Hepatic stellate cell (primary cell): Measurements from ENCODE around the gene MICU1.
"Not testable (repeated sequence)": the region's sequence is repeated elsewhere in the genome, so short reads cannot be mapped to it uniquely, and the experiment has no call there.

Source experiments
- DNase-seq: peaks from one replicate; pipeline ENCODE4 v3.0.0; 2011; ENCODE audit warnings: low spot score

Gene MICU1

DNA sequence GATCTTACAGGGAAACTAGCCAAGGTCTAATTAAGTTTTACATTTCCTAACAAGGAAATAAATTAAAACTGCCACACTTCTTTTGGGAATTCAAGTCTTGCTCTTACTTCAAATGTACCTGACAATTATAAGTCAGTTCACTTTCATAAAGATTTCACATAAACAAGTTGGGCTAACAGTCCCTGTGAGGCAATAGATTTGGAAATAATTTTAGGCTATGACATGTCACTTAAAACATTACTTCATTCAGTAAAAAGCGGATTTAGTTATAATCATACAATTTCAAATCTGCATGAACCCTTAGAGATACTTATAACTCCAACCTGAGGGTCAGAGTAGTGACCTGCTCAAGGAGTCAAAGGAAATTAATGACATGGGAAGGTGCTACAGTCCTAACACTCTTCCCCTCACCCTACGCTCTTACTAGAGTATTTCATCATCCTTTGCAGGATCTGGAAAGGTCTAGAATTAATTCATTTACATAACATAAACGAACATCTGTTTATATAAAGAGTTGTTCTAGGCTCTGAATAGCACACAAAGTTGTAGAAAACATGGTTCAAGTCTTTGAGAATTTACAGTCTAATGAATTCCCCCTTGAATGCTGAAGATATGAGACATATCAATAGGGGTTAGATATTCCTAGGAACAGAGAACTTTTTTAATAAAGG, 238.8 kb downstream of the MICU1 start:
- DNase-seq, result no peak

DNA sequence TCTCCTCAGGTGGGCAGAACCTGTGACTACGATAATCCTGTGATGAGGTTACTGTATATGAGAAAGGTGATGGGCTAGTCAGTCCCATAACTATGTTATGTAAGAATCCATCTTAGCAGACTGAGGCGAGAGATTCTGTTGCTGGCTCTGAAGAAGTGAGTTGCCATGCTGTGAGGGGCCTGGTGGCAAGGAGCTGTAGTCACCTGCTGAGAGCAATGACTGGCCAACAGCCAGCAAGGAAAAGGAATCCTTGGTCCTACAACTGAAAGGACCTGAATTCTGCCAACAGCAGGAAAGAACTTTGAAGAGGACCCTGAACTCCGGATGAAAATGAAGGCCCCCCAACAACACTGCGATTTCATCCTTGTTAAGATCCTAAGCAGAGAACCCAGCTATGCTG, 240.2 kb downstream of the MICU1 start:
- no peak for DNase-seq

DNA sequence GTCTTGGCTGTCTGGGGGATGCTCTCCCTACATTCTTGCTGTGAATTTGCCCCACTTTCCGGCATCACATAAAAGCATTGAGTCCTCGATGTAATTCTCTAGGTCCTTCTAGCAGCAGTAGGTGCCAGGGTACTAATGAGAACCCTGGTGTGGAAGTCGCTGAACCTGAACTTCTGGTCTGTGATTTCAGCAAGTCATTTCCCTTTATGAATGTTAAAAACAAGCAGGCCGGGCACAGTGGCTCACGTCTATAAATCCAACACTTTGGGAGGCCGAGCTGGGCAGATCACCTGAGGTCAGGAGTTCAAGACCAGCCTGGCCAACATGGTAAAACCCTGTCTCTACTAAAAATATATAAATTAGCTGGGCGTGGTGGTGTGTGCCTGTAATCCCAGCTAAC, 240.9 kb downstream of the MICU1 start:
- DNase-seq, result not testable (repeated sequence)

DNA sequence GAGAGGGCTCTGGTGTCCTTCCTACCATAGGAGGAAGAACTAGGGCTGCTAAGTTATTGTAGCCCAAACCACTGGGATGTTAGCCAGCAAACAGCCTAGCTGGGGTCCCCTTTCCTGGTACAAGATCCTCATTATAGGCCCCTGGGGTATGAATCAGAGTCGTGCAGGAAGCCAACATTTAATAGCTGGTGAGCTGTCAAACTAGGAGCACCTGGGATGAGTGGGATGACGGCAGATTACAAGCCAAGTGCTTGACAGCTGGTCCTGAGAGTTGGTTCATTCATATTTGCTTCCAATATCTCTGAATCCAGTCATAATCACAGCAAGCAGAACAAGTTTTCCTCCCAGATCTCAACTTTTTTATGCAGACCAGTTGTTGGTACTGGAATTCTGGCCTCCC, 246.1 kb downstream of the MICU1 start:
- no peak for DNase-seq

DNA sequence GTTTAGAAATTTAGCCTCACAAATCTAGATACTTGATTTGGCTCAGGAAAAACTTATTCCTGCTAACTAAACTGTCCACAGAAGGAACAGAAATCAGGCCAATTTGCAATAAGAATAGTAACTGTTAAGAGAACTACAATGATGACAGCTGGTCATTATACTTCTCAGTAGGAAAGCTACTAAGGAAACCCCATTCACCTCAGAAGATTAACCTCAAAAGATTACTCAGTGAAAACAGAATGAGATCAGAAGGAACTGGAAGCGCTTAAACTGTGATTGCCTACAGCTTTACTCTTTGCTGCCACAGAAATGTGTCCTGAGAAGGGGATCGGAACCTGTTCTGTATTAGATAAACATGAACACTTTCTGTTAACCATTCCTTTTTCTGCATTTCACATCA, 246.8 kb downstream of the MICU1 start:
- DNase-seq, result no peak

DNA sequence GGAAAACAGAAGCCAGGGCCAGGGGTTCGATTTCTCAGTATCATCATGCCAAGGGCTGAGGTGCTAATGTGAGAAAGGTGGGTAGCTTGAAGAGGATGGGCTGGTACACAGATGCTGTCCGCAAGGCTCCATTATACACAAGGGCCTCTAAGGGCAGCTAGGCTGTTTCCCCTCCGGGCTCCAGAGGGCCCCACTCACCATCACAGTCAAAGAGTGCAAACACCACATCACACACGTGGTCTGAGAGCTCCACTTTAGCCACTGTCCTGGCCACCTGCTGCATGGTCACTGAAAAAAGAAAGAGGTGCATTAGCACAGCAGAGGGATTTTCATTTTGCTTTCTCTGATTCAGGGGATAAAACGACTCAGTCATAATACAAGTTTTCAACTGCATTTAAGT, 250.3 kb downstream of the MICU1 start:
- DNase-seq, result no peak

DNA sequence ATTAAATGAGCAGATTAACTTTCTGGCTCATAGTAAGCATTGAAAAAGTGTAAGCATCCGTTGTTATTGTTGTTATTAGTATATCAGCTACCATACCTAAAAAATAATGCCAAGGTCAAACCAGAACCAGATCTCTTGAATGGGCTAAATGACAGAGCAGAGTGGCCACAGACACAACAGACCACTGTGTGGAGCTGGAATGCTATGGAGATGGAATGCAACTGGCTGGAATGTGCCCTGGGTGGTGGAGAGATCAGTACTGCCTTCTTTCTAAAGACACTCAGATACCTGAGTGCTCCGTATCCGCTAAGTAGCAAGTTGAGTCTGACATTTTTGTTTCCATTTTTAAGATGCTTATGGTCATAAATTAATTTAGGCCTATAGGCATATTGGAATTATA, 250.7 kb downstream of the MICU1 start:
- DNase-seq, result peak; percentile 24

DNA sequence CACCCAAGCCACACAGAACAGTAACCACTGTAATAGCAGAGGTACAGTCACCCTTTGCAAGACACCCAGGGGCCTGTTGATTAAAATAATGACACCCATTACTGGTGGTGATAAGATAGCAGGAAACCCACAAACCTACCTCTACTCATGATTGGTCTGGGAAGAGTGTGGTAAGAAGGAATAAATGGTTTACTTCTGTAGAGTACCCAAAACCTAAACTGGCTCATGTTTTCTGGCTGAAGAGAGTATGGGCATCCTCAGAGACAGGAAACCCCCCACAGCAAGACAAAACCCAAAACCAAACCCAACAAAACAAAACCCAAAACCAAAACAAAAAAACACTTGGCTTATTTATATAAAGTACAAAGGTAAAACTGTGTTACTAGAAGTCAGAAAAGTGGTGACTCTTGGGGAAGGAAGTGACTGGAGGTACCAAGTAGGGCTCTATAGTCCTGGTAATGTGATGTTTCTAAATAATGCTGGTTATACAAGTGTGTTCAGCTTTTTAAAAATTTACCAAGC, 255.6 kb downstream of the MICU1 start:
- DNase-seq, result no peak

DNA sequence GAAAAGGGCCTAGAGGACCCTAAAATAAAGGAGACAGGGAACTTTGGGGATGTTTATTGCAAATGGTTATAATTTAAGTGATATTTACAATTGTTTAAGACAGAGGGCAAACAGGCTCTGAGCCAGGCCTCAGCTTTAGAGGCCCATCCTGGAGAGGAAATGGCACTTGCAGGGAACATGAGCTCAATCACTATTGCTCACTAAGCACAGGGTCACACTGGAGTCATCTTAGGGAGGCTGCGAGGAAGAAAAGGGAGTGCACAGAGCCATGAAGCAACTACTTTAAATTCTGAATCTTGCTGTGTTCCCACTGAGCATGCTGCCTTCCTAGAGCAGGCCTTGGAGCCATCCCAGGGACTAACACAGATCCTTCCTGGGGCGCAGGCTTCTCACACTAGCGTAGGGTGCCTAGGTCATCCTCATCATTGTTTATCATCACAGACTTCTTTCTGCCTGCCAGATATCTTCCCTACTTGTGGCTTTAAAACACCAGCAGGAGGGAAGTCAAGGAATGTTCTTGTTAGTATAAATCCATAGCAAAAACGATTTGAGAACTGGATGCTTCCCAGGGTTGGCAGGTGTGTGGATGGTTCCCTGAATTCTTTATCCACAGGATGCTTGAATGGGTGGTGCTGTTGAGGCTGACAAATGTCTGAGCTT, 258.4 kb downstream of the MICU1 start:
- DNase-seq, result no peak

DNA sequence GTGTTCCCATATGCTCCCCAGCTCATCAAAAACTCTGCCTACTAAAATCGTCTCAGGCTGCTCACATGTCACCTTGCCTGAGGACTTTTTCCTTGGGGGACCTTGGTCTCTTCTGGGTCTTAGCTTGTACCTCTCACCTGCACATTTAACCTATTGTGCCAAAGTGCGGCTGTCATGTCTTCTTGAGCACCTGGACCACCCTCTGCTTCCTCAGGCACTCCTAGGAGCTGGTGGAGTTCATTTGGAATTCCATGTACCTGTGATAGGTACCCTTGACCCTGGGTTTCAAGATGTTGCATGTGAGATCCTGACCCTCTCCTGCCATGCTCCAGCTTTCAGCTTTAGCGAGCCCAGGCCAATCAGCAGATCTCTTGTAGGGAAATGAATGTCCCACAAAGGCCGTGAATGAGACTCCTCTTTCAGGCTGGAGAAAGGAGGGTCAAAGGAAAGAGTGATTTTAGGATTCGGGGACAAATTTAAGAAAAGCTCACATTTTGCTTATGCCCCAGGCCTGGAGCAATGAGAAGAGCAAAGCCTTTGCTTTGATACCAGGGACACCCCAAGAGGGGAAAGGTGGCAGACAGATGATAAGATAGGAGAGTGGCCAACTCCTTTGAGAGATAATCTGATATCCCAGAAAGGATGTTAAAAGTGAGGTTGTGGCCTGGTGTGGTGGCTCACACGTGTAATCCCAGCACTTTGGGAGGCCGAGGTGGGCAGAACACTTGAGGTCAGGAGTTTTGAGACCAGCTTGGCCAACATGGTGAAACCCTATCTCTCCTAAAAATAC, 260.6 kb downstream of the MICU1 start:
- no peak for DNase-seq

DNA sequence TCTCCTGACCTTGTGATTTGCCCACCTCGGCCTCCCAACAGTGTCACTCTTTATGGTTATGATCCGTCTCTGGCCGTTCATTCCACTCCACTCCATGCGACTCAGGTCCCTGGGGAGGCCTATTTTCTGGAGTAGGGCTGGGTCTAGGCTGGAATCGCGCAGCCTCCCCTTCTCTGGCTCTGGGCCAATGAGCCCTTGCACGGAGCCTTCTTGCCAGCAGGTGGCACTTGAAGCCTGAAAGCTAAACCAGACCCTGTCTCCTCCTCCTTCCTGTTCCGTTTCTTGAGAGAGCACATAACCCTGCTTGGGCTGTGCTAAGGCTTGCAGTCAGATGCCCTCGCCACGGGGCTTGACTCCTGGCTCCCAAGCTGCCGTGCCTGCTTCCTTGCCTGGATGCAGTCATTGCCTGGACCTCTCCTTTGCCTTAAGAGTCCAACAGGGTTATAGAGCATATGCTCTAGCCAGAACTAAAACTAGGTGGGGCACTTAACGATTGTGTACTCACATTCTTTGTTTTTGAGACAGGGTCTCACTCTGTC, 261.6 kb downstream of the MICU1 start:
- DNase-seq, result peak; percentile 86

DNA sequence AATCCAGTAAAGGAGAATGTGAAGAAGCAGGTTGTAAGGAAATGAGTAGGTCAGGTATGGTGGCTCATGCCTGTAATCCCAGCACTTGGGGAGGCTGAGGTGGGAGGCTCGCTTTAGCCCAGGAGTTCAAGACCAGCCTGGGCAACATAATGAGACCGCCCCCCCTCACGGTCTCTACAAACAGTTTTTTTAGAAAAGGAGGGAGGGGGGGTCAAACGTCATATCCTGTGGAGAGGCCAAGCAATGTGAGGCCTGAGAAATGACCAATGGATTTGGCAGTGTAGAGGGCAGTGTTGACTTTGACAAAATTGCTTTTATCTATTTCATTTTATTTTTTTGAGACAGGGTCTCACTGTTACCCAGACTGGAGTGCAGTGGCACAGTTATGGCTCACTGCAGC, 268.9 kb downstream of the MICU1 start:
- DNase-seq, result no peak

DNA sequence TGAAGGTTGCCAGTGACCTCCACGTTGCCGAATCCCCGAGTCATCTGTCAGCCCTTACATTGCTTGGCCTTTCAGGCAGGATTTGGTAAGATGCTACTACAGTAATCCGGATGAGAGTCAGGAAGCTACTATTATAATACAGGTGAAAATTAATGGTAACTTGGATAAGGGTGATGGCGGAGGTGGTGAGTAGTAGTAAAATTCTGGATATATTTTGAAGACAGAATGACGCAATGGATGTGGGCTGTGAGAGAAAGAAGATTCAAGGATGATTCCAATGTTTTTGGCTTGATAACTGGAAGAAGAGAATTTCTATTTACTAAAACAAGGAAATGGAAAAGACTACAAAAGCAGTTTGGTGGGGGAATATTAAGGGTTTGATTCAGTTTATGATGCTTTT, 269.8 kb downstream of the MICU1 start:
- DNase-seq, result no peak

DNA sequence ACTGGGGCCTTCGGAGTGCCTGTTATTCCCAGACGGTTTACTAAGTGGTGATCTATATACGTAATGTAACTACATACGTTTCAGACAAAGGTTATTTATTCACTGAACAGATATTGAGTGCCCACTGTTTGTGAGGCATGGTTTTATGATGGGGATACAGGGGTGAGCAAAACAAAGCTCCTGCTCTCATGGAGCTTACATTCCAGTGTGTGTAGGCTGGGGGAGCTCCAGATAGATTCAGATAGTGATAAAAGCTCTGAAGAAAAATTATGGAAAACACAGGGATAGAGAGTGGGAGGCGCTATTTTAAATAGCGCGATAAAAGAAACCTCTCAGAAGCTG, 270.7 kb downstream of the MICU1 start:
- no peak for DNase-seq

DNA sequence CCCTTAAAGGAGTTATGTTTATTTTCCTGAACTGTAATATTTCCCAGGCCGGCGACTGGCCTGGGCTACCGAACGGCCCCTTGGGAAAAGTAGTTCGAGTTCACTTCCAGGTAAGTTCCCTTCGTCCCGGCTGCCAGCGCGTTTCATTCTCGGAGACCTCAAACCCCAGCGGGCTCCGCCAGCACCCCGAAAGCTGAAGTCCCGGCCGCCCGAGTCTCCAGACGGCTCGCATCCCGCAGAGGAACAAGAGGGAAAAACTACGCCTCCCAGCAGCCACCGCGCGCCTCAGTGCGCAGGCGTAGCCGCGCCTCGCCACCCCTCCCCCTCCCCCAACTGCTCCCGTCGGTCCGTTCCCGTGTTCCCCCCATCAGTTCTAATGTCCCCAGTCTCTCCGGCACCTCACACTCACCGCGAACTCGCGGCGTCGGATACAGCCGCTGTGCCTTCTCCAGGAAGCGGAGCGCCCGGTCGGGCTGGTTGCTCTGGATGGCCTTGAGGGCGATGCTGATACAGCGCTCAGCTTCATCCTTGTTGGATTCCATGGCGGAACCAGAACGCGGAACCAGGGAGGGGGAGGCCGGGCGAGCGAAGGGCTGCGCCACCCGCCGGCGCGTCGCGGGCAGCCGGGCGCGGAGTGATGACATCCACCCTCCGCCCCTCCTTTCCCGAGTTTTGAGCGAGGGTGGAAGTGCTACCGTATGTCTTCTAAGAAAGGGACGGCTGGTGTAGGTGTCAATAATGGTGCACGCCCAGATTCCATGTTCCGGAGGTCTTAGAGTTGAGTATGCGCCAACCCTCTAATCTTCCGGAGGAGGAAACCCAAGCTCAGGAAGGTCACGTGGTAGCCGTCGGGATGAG, 271.3 kb downstream of the MICU1 start, which contains the start of gene DNAJB12:
DNAJB12 (minus strand) TSS at position 564 of the 858 bp plus-strand sequence; CDS start at position 542, 22 bp downstream.
- peak; percentile 93 for DNase-seq

DNA sequence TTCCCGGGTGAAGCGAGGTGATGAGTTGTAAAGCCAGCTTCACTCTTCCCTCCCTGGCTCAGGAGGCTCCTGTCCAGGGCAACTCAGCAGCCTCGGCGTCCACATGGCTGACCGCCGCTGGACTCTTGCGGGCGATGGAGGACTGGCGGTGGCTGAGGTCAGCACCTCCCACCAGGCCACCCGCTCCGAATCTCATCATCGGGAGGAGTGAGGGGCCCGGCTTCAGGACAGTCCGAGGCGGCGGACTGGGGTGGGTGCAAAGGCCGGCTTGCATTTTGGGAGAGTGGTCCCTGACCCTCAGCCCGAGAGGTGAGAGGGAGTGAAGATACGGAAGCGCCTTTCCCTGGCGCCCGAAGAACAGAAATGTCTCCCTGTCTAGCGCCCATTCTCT, 271.9 kb downstream of the MICU1 start:
- DNase-seq, result peak; percentile 40

DNA sequence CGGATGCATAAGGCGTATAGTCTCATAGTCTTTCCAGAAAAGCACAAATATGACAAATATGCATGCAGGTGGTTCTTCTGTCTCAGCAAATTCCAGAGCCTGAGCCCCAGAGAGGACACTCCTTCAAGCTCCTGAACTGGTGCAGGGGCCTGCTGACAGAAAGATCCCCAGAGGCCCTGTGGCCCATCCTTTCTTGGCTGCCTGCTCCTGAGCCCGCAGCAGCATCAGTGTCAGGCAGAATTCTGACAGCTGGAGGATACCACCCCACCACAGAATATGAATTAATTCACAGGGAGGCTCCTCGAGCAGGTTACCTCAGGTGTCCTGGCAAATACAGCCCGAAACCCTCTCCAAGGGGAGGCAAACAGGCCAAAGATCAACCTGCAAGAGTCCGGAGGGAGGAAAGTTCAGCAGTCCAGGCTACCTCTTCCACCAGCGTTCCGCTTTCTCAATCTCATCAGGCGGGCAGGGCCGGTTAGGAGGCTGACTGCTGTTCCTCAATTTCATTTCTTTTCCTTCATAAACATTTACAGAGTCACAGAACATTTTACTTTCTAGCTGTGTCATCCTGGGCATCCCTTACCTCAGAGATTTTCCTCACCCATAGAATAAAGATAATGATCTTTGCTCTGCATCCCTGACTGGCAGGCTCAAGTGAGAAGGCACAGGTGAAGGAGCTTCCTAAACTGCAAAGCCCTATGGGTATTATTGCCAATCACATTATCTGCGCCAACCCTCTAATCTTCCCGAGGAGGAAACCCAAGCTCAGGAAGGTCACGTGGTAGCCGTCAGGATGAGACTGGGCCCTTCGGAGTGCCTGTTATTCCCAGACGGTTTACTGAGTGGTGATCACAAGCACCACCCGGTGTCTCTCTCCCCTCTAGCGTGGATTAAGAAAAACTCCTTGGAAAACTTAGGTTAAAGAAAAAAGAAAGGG, 272.6 kb downstream of the MICU1 start:
- DNase-seq, result no peak

DNA sequence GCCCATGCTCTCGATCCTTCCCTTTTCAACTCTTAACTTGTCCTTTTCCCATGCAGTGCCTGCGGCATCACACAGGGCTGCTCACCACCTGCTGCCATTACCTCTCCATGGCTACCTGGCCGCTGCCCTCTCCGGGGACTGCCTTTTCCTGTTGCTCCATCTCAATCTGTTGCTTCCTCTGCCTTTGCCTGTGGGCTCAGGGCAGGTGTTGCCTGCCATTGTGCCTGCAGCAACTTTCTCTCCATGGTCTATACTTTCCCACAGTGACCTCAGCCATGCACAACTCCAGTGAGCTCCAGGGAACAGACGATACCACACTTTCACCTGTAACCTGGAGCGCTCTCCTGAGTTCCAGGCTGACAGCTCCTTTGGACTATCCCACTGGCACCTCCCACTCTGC, 274.4 kb downstream of the MICU1 start:
- DNase-seq, result no peak

DNA sequence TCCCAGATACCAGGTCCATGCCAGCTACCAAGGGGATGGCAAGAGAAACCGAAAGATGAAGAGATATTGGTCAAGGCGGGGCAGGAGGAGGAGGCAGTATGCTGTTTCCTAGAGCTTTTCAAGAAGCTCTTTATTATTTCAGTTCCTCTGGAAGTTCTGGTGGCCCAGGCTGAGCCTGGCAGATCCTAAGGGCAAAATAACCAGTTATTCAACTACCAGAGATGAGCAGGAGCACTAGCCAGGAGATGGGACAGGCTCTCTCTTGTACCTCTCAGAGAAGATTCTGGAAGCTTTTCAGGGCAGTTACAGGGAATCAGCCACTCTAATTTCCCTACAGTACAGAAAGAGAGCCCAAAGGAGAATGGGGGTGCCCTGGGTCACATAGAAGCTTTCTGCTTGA, 276.4 kb downstream of the MICU1 start:
- no peak for DNase-seq

DNA sequence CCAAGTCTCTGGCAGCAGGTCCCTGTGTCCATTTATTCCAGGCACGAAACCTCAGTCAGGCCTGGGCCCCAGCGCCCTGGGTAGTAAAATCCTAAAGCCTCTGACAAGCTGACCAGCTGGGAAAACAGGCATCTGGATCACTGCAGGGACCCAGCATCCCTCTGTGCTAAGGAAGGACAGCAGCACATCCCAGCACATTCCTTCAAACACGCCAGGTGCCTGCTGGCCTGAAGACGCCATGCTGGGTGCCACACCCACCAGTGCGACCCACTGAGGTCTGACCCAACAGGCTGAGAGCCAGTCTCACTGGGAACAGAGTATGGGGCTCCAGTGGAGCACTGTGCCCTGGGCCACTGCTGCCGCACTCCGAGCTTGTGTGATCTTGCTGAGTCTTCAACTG, 277.6 kb downstream of the MICU1 start:
- DNase-seq, result no peak

DNA sequence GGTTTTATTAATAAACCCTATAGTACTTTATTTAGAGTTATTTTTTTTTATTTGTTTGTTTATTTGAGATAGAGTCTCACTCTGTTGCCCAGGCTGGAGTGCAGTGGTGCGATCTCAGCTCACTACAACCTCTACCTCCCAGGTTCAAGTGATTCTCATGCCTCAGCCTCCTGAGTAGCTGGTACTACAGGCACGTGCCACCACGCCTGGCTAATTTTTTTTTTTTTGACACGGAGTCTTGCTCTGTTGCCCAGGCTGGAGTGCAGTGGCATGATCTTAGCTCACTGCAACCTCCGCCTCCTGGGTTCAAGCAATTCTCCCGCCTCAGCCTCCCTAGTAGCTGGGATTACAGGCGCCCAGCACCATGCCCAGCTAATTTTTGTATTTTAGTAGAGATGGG, 279.8 kb downstream of the MICU1 start:
- DNase-seq, result not testable (repeated sequence)
